Measurements from ENCODE around the gene KRIT1.

- TF ChIP-seq CTCF (IDR thresholded peaks at IDR 0.05), result no peak
- no peak for TF ChIP-seq POLR2A (IDR thresholded peaks at IDR 0.05)
Observed at GRCh38 chr7:92292981-92293380, 47.3 kb upstream of the KRIT1 start.
